Thymus (tissue), 11 donors: ENCODE measurements around the gene RND3. TPM values are rescaled to one million over a fixed set of nuclear protein-coding genes. Genes with fewer than 3 reads are reported as not detected.

Experiments
- DNase-seq, 9 donors: peaks; one replicate each; pipeline ENCODE4 v3.0.0-alpha.2; 2013; ENCODE audit warnings: low spot score in 9 of 9, low read depth in 6 of 9, missing footprints in 1 of 9
- H3K27ac ChIP-seq, 2 donors: one replicate each; pipeline ENCODE4 v1.5.1; 2013; ENCODE audit warnings: control low read depth in 1 of 2, low read depth in 1 of 2, low read length in 1 of 2, mild to moderate bottlenecking in 1 of 2, moderate library complexity in 1 of 2
- H3K27me3 ChIP-seq, 2 donors: one replicate each; pipeline ENCODE4 v1.5.1; 2013; ENCODE audit warnings: low read length in 1 of 2; ENCODE audit not compliant: control insufficient read depth in 2 of 2, insufficient read depth in 1 of 2
- H3K36me3 ChIP-seq, 2 donors: one replicate each; pipeline ENCODE4 v1.5.1; 2013; ENCODE audit warnings: low read length in 1 of 2, mild to moderate bottlenecking in 1 of 2, moderate library complexity in 1 of 2; ENCODE audit not compliant: control insufficient read depth in 2 of 2, insufficient read depth in 2 of 2
- H3K4me1 ChIP-seq, 2 donors: one replicate each; pipeline ENCODE4 v1.5.1; 2013; ENCODE audit warnings: low read length in 2 of 2; ENCODE audit not compliant: control insufficient read depth in 2 of 2, insufficient read depth in 2 of 2
- H3K4me3 ChIP-seq, 2 donors: one replicate each; pipeline ENCODE4 v1.5.1; 2013; ENCODE audit warnings: low read length in 2 of 2, control low read depth in 1 of 2, mild to moderate bottlenecking in 1 of 2
- H3K9me3 ChIP-seq, 2 donors: one replicate each; pipeline ENCODE4 v1.5.1; 2013; ENCODE audit warnings: low read length in 1 of 2, mild to moderate bottlenecking in 1 of 2; ENCODE audit not compliant: control insufficient read depth in 2 of 2, insufficient read depth in 1 of 2
- WGBS: extraction: QIAGEN DNeasy Blood & Tissue Kit; methylation state at CpG from one replicate; pipeline ENCODE4 v1.1.7; 2013; 5-methylcytosine and 5-hydroxymethylcytosine counted together
- polyA plus RNA-seq: library from polyadenylated mRNA; stranded (reverse); fragments of 200-250 nt; gene quantifications from one replicate; pipeline ENCODE4 v1.2.3, GENCODE V29; 2013
- total RNA-seq: library from RNA; stranded (reverse); fragments of 120-200 nt; gene quantifications from one replicate; pipeline ENCODE4 v1.2.4, GENCODE V29; 2013
- donor health status: healthy.

The RND3 gene
- total and polyA plus RNA-seq, 2 donors = 7.4 to 29.9 TPM

GRCh38 chr2:150425121-150425955, 62.1 kb downstream of the RND3 start:
- Histone ChIP-seq H3K4me1 (peaks cover 0 to 2% of the 10 kb centered on the region in 2 donors), H3K9me3 (no peaks in the 10 kb centered on the region), H3K27me3 (peaks cover 0 to 2% of the 10 kb centered on the region in 2 donors), H3K36me3 (no peaks in the 10 kb centered on the region), H3K4me3 (no peak overlapping the region), H3K27ac (no peak overlapping the region)
- no peak for DNase-seq
- 48% methylated on average over 22 of the region's 22 CpGs for WGBS

- no peaks in the 10 kb centered on the region for H3K9me3 ChIP-seq
- H3K4me1 ChIP-seq = peaks cover 0 to 2% of the 10 kb centered on the region in 2 donors
- no peak overlapping the region for H3K27ac ChIP-seq
- no peaks in the 10 kb centered on the region for H3K36me3 ChIP-seq
- DNase-seq = no peak
- 84% methylated on average over 6 of the region's 6 CpGs for WGBS
- no peak overlapping the region for H3K4me3 ChIP-seq
- H3K27me3 ChIP-seq = peaks cover 0 to 2% of the 10 kb centered on the region in 2 donors
Observed at GRCh38 chr2:150424406-150424805, 63.1 kb downstream of the RND3 start.

- Histone ChIP-seq H3K9me3 (peaks cover 0 to 2% of the 10 kb centered on the region in 2 donors), H3K4me1 (peaks cover 0 to 2% of the 10 kb centered on the region in 2 donors), H3K4me3 (no peak overlapping the region), H3K27me3 (peaks cover 0 to 2% of the 10 kb centered on the region in 2 donors), H3K36me3 (no peaks in the 10 kb centered on the region), H3K27ac (no peak overlapping the region)
- DNase-seq = no peak
Observed at GRCh38 chr2:150421126-150421651, 66.3 kb downstream of the RND3 start.

- H3K27me3 ChIP-seq = no peaks in the 10 kb centered on the region
- 56% methylated on average over 1 of the region's 1 CpG for WGBS
- H3K36me3 ChIP-seq = no peaks in the 10 kb centered on the region
- H3K4me3 ChIP-seq = no peak overlapping the region
- peaks cover 0 to 7% of the 10 kb centered on the region in 2 donors for H3K9me3 ChIP-seq
- H3K27ac ChIP-seq = no peak overlapping the region
- no peaks in the 10 kb centered on the region for H3K4me1 ChIP-seq
- DNase-seq = no peak
Observed at GRCh38 chr2:150418916-150419315, 68.6 kb downstream of the RND3 start.
